SK-N-SH (cell line): Measurements from ENCODE around the gene RBL1. TPM values are rescaled to one million over a fixed set of nuclear protein-coding genes. Genes with fewer than 3 reads are reported as not detected.

Experiments
- CTCF ChIA-PET: fragments of 300-600, 350-600 bp; formaldehyde crosslinking; extraction: SDS; loops from one replicate; lab custom pipeline; 2021; lab: Yijun Ruan, JAX
- POLR2A ChIA-PET: fragments of 350-600 bp; sonication (Branson Sonifier 250); formaldehyde crosslinking; extraction: SDS; loops from one replicate; lab custom pipeline; 2020; ENCODE audit warnings: antibody characterized with exemption, inconsistent platforms; lab: Yijun Ruan, JAX
- DNase-seq: peaks from one replicate; pipeline ENCODE4 v3.0.0; 2012
- H2AFZ ChIP-seq: fragments of 200-600 bp; sonication (generic); 2 replicates; pipeline ENCODE4 v1.8.1; 2016; ENCODE audit warnings: antibody characterized with exemption, mild to moderate bottlenecking, low read depth
- H3F3A ChIP-seq: fragments of 200-600 bp; sonication (generic); replicated peaks from 2 replicates; pipeline ENCODE3; 2016; ENCODE audit warnings: antibody characterized with exemption, mild to moderate bottlenecking; ENCODE audit not compliant: insufficient read depth
- H3K27ac ChIP-seq, 2 experiments: fragments of 200-500 bp in 1 of 2; fragments of 200-600 bp in 1 of 2; sonication (Bioruptor generic) in 1 of 2; sonication (generic), shearing (Covaris generic) in 1 of 2; 2 replicates each; pipeline versions ENCODE4 v1.5.1 to v1.6.1; 2014 to 2016; ENCODE audit warnings: low read depth in 2 of 2, inconsistent platforms in 1 of 2, low read length in 1 of 2, mild to moderate bottlenecking in 1 of 2, mixed read lengths in 1 of 2
- H3K27me3 ChIP-seq: fragments of 200-600 bp; sonication (generic), shearing (Covaris generic); 2 replicates; pipeline ENCODE4 v1.6.1; 2016; ENCODE audit warnings: mixed run types; ENCODE audit not compliant: insufficient read depth
- H3K36me3 ChIP-seq, 2 experiments: fragments of 200-500 bp in 1 of 2; fragments of 200-600 bp in 1 of 2; sonication (Bioruptor generic) in 1 of 2; sonication (generic) in 1 of 2; replicated peaks in 1 of 2; 2 replicates each; pipeline versions ENCODE3 to v1.5.1; 2014 to 2016; ENCODE audit warnings: low read length in 1 of 2, mild to moderate bottlenecking in 1 of 2; ENCODE audit not compliant: insufficient read depth in 2 of 2, control insufficient read depth in 1 of 2
- H3K4me1 ChIP-seq, 2 experiments: fragments of 200-500 bp in 1 of 2; fragments of 200-600 bp in 1 of 2; sonication (Bioruptor generic) in 1 of 2; sonication (generic), shearing (Covaris generic) in 1 of 2; 2 replicates each; pipeline versions ENCODE4 v1.5.1 to v1.6.1; 2014 to 2016; ENCODE audit warnings: low read depth in 1 of 2, low read length in 1 of 2, mixed run types in 1 of 2; ENCODE audit not compliant: insufficient read depth in 2 of 2, control insufficient read depth in 1 of 2
- H3K4me2 ChIP-seq: fragments of 200-600 bp; sonication (generic), shearing (Covaris generic); 2 replicates; pipeline ENCODE4 v1.6.1; 2017; ENCODE audit warnings: mixed run types
- H3K4me3 ChIP-seq, 2 experiments: fragments of 200-500 bp in 1 of 2; fragments of 200-600 bp in 1 of 2; sonication (Bioruptor generic) in 1 of 2; sonication (generic), shearing (Covaris generic) in 1 of 2; 2 replicates each; pipeline versions ENCODE4 v1.5.1 to v1.8.1; 2014 to 2016; ENCODE audit warnings: low read depth in 2 of 2, inconsistent platforms in 1 of 2, low read length in 1 of 2, mild to moderate bottlenecking in 1 of 2, mixed read lengths in 1 of 2, moderate library complexity in 1 of 2
- H3K79me2 ChIP-seq: fragments of 200-600 bp; sonication (generic); 2 replicates; pipeline ENCODE4 v1.8.1; 2017; ENCODE audit warnings: mild to moderate bottlenecking; ENCODE audit not compliant: insufficient read depth
- H3K9ac ChIP-seq: fragments of 200-600 bp; sonication (generic); 2 replicates; pipeline ENCODE4 v1.6.1; 2017; ENCODE audit warnings: mixed run types
- H3K9me2 ChIP-seq: fragments of 200-600 bp; sonication (generic); 2 replicates; pipeline ENCODE4 v1.6.1; 2017; ENCODE audit warnings: mixed run types
- H3K9me3 ChIP-seq: fragments of 200-600 bp; sonication (generic); 2 replicates; pipeline ENCODE4 v1.6.1; 2017; ENCODE audit warnings: mixed run types, mild to moderate bottlenecking, moderate library complexity
- H4K20me1 ChIP-seq: fragments of 200-600 bp; sonication (generic); 2 replicates; pipeline ENCODE4 v1.6.1; 2017; ENCODE audit warnings: mild to moderate bottlenecking, mixed run types; ENCODE audit not compliant: insufficient read depth
- EP300 ChIP-seq, 2 experiments: IDR thresholded peaks; 2 replicates each; pipeline versions ENCODE4 v1.4.0 to v1.6.1; 2012; ENCODE audit warnings: borderline replicate concordance in 1 of 2, low read depth in 1 of 2, low read length in 1 of 2
- EZH2phosphoT487 ChIP-seq: fragments of 200-600 bp; sonication (generic); IDR thresholded peaks from 2 replicates; pipeline ENCODE4 v1.6.1; 2017; ENCODE audit warnings: low read depth, mixed run types, mild to moderate bottlenecking, antibody characterized with exemption, moderate library complexity, borderline replicate concordance
- FOSL2 ChIP-seq: IDR thresholded peaks from 2 replicates; pipeline ENCODE4 v1.4.0; 2012; ENCODE audit warnings: low read depth, mild to moderate bottlenecking, moderate library complexity, borderline replicate concordance
- GABPA ChIP-seq: IDR thresholded peaks from 2 replicates; pipeline ENCODE4 v1.4.0; 2012; ENCODE audit warnings: low read depth, mild to moderate bottlenecking
- IRF3 ChIP-seq: fragments of 150-350 bp; IDR thresholded peaks from 2 replicates; pipeline ENCODE4 v1.6.1; 2016; ENCODE audit warnings: mild to moderate bottlenecking, low read depth, low read length
- MEF2A ChIP-seq: IDR thresholded peaks from 2 replicates; pipeline ENCODE4 v1.4.0; 2012; ENCODE audit warnings: low read depth, borderline replicate concordance
- NFIC ChIP-seq: IDR thresholded peaks from 2 replicates; pipeline ENCODE4 v1.4.0; 2012; ENCODE audit warnings: borderline replicate concordance
- NRF1 ChIP-seq: IDR thresholded peaks from 2 replicates; pipeline ENCODE4 v1.6.1; 2012; ENCODE audit warnings: low read depth, mild to moderate bottlenecking, low read length
- PBX3 ChIP-seq: IDR thresholded peaks from 2 replicates; pipeline ENCODE4; 2012
- POLR2AphosphoS5 ChIP-seq: IDR thresholded peaks from 2 replicates; pipeline ENCODE4 v1.6.1; 2012; ENCODE audit warnings: low read depth, low read length
- RAD21 ChIP-seq: IDR thresholded peaks from 2 replicates; pipeline ENCODE4 v1.6.1; 2012; ENCODE audit warnings: mild to moderate bottlenecking, low read length
- RCOR1 ChIP-seq: fragments of 150-350 bp; IDR thresholded peaks from 2 replicates; pipeline ENCODE4 v1.6.1; 2017; ENCODE audit warnings: antibody characterized with exemption, low read length
- RXRA ChIP-seq: IDR thresholded peaks from 2 replicates; pipeline ENCODE4 v1.4.0; 2012; ENCODE audit warnings: low read depth, mild to moderate bottlenecking, borderline replicate concordance
- TCF12 ChIP-seq: IDR thresholded peaks from 2 replicates; pipeline ENCODE4 v1.4.0; 2012
- TEAD4 ChIP-seq: IDR thresholded peaks from 2 replicates; pipeline ENCODE4 v1.4.0; 2012; ENCODE audit warnings: mild to moderate bottlenecking, borderline replicate concordance; ENCODE audit not compliant: insufficient read depth
- USF1 ChIP-seq: IDR thresholded peaks from 2 replicates; pipeline ENCODE4 v1.4.0; 2012; ENCODE audit warnings: low read depth, borderline replicate concordance
- USF2 ChIP-seq: fragments of 150-350 bp; IDR thresholded peaks from 2 replicates; pipeline ENCODE4 v1.6.1; 2017; ENCODE audit warnings: antibody characterized with exemption, low read length, low read depth, borderline replicate concordance
- YY1 ChIP-seq: IDR thresholded peaks from 2 replicates; pipeline ENCODE4 v1.4.0; 2012; ENCODE audit warnings: low read depth, mild to moderate bottlenecking
- ZBTB33 ChIP-seq: IDR thresholded peaks from 2 replicates; pipeline ENCODE4 v1.4.0; 2012; ENCODE audit warnings: low read depth, borderline replicate concordance
- WGBS: methylation state at CpG from one replicate; pipeline ENCODE4 v1.1.6; 2017; ENCODE audit warnings: low lambda C conversion rate; 5-methylcytosine and 5-hydroxymethylcytosine counted together
- polyA plus RNA-seq, 3 experiments: library from polyadenylated mRNA; depleted of rRNA; stranded (reverse); fragments of >200 nt; gene quantifications; 2 replicates each; pipeline ENCODE4 v1.2.3, GENCODE V29; 2012

The RBL1 gene
- polyA plus RNA-seq, 1 of the 3 experiments (the other 2 are of a cell fraction) = 2.5 TPM

- no peak overlapping the region for H2AFZ ChIP-seq
- no peaks in the 10 kb centered on the region for H3K9me3 ChIP-seq
- no peak overlapping the region for H3K27ac ChIP-seq
- ChIA-PET POLR2A (no interaction called here), CTCF (no interaction called here)
- no peak for DNase-seq
- H3K9ac ChIP-seq = no peak overlapping the region
- H3K9me2 ChIP-seq = no peaks in the 10 kb centered on the region
- H3K36me3 ChIP-seq = no peaks in the 10 kb centered on the region
- H3K4me3 ChIP-seq = no peak overlapping the region
- no peaks in the 10 kb centered on the region for H3F3A ChIP-seq
- no peaks in the 10 kb centered on the region for H3K4me1 ChIP-seq
- TF ChIP-seq USF2 (no peak), RAD21 (no peak), ZBTB33 (no peak), EZH2phosphoT487 (no peak), TEAD4 (no peak), RXRA (no peak), MEF2A (no peak), IRF3 (no peak), TCF12 (no peak), FOSL2 (no peak), RCOR1 (no peak)
- no peaks in the 10 kb centered on the region for H4K20me1 ChIP-seq
- H3K79me2 ChIP-seq = no peaks in the 10 kb centered on the region
- H3K27me3 ChIP-seq = no peaks in the 10 kb centered on the region
- H3K4me2 ChIP-seq = no peak overlapping the region
- WGBS = 84% methylated on average over 7 of the region's 7 CpGs
Observed at GRCh38 chr20:37119356-37120036, 23.7 kb upstream of the RBL1 start.

- ChIA-PET POLR2A (no interaction called here), CTCF (no interaction called here)
- Histone ChIP-seq H3K4me2 (no peak overlapping the region), H3K27ac (no peak overlapping the region), H3K9me3 (no peaks in the 10 kb centered on the region), H3K9ac (no peak overlapping the region), H3F3A (no peaks in the 10 kb centered on the region), H3K79me2 (no peaks in the 10 kb centered on the region), H3K4me1 (no peaks in the 10 kb centered on the region), H2AFZ (no peak overlapping the region), H3K27me3 (no peaks in the 10 kb centered on the region), H4K20me1 (no peaks in the 10 kb centered on the region), H3K4me3 (no peak overlapping the region), H3K9me2 (no peaks in the 10 kb centered on the region), H3K36me3 (no peaks in the 10 kb centered on the region)
- TF ChIP-seq EP300 (IDR thresholded peaks at IDR 0.05; ENCODE audit: borderline replicate concordance in 1 of 2, low read depth in 1 of 2, low read length in 1 of 2) (no peak), NFIC (no peak), POLR2AphosphoS5 (no peak), NRF1 (no peak), PBX3 (no peak), USF1 (no peak), FOSL2 (no peak), MEF2A (no peak), RXRA (no peak), YY1 (no peak), IRF3 (no peak), GABPA (no peak), USF2 (no peak)
- no peak for DNase-seq
- WGBS = 98% methylated on average over 8 of the region's 8 CpGs
Observed at GRCh38 chr20:37114012-37114411, 18.2 kb upstream of the RBL1 start.
